ENCODE data around the gene C3orf18.

DNA sequence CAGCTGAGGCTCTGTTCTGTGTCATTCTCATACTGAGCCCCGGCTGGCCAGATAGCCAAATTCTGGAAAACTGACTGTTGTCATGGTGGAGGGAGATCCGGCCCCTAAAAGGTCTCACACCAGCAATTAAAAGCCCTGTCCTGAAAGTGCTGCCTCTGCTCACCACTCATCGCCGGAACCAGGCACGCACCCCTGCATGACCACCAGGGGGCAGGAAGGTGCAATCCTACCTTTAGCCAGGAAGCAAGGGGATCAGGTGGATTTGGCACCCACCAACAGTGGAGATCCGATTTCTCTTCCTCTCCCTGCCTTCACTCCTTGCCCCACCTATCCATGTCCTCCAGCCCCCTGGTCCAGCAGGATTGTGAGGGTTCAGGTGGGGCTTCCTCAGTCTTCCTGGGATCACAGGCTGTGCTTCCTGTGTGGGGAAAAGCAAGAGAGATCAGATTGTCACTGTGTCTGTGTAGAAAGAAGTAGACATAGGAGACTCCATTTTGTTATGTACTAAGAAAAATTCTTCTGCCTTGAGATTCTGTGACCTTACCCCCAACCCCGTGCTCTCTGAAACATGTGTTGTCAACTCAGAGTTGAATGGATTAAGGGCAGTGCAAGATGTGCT is 48.0 kb downstream of the C3orf18 start:
- no peak for TF ChIP-seq POLR2A (IDR thresholded peaks at IDR 0.05; ENCODE audit: low read depth)
- TF ChIP-seq CTCF (IDR thresholded peaks at IDR 0.05), result peak; percentile 74 to 86 (median 77)
- no peak for TF ChIP-seq EP300 (IDR thresholded peaks at IDR 0.05)
- no peak for TF ChIP-seq POLR2AphosphoS5 (IDR thresholded peaks at IDR 0.05)

All from esophagus muscularis mucosa (tissue), 4 donors.